MM.1S (cell line): Measurements from ENCODE around the gene PROC.

Experiments used
- CTCF ChIP-seq: fragments of 300-600 bp; sonication (generic); IDR thresholded peaks from 2 replicates; pipeline ENCODE4 v1.5.1; 2016; ENCODE audit warnings: antibody characterized with exemption, low read length, mixed read lengths
- EZH2 ChIP-seq: fragments of 300-600 bp; sonication (generic); optimal IDR thresholded peaks from 2 replicates; pipeline ENCODE3; 2017; ENCODE audit warnings: low read depth, mild to moderate bottlenecking, antibody characterized with exemption, low read length, mixed read lengths

- TF ChIP-seq CTCF (no peak), EZH2 (no peak)
Measured at GRCh38 chr2:127475788-127476187, 57.6 kb downstream of the PROC start.
